Smooth muscle cell (in vitro differentiated cells): ENCODE data around the gene MIEN1. TPM values are rescaled to one million over a fixed set of nuclear protein-coding genes. Genes with fewer than 3 reads are reported as not detected.

Experiments
- DNase-seq: peaks from one replicate; lab custom pipeline; 2025; ENCODE audit not compliant: unreplicated experiment; lab: John Stamatoyannopoulos, UW
- H2AFZ ChIP-seq: fragments of 200-600 bp; sonication (generic); 2 replicates; pipeline ENCODE4 v1.6.0; 2016; ENCODE audit warnings: antibody characterized with exemption, low read depth, mild to moderate bottlenecking
- H3F3A ChIP-seq: fragments of 200-600 bp; sonication (generic); 2 replicates; pipeline ENCODE4 v1.6.0; 2017; ENCODE audit warnings: antibody characterized with exemption, low read depth
- H3K27ac ChIP-seq: fragments of 200-600 bp; sonication (generic); 2 replicates; pipeline ENCODE4 v1.5.1; 2016; ENCODE audit warnings: low read depth, mild to moderate bottlenecking
- H3K27me3 ChIP-seq: fragments of 200-600 bp; sonication (generic); 2 replicates; pipeline ENCODE4 v1.6.1; 2016; ENCODE audit warnings: low read depth, mild to moderate bottlenecking
- H3K36me3 ChIP-seq: fragments of 200-600 bp; sonication (generic); 2 replicates; pipeline ENCODE4 v1.5.1; 2016; ENCODE audit warnings: low read depth
- H3K4me1 ChIP-seq: fragments of 200-600 bp; sonication (generic); 2 replicates; pipeline ENCODE4 v1.5.1; 2016; ENCODE audit warnings: low read depth
- H3K4me2 ChIP-seq: fragments of 200-600 bp; sonication (generic); 2 replicates; pipeline ENCODE4 v1.6.0; 2016; ENCODE audit warnings: mild to moderate bottlenecking
- H3K4me3 ChIP-seq: fragments of 200-600 bp; sonication (generic); 2 replicates; pipeline ENCODE4 v1.5.1; 2016; ENCODE audit warnings: mild to moderate bottlenecking
- H3K79me2 ChIP-seq: fragments of 200-600 bp; sonication (generic); 2 replicates; pipeline ENCODE4 v1.6.0; 2016; ENCODE audit warnings: low read depth, mild to moderate bottlenecking
- H3K9ac ChIP-seq: fragments of 200-600 bp; sonication (generic); 2 replicates; pipeline ENCODE4 v1.6.0; 2016; ENCODE audit warnings: low read depth
- H3K9me3 ChIP-seq: fragments of 200-600 bp; sonication (generic); replicated peaks from 2 replicates; pipeline ENCODE4 v1.5.1; 2016; ENCODE audit warnings: low read depth
- H4K20me1 ChIP-seq: fragments of 200-600 bp; sonication (generic); 2 replicates; pipeline ENCODE4 v1.6.0; 2016; ENCODE audit warnings: low read depth
- CTCF ChIP-seq: fragments of 200-600 bp; sonication (generic); IDR thresholded peaks from 2 replicates; pipeline ENCODE4 v1.5.1; 2017; ENCODE audit warnings: borderline replicate concordance, mild to moderate bottlenecking, antibody characterized with exemption; ENCODE audit not compliant: insufficient read depth, poor library complexity, severe bottlenecking
- WGBS: methylation state at CpG from one replicate; pipeline ENCODE4 v1.1.7; 2016; ENCODE audit warnings: low lambda C conversion rate; 5-methylcytosine and 5-hydroxymethylcytosine counted together
- polyA plus RNA-seq: library from polyadenylated mRNA; unstranded; fragments of >200 nt; fragmentation: Nextera tagmentation; extraction: Ambion mirVana; gene quantifications from 2 replicates; pipeline ENCODE4 v1.2.1, GENCODE V29; 2016
- total RNA-seq: library from RNA; depleted of rRNA; stranded (reverse); fragments of >200 nt; gene quantifications from 2 replicates; pipeline ENCODE4 v1.2.3, GENCODE V29; 2014

The MIEN1 gene
- total and polyA plus RNA-seq, 2 experiments from 2014 or later, result 55.8 to 70.7 TPM

- H3K27ac ChIP-seq, result no peak overlapping the region
These were observed 13.3 kb downstream of the MIEN1 start for GRCh38 chr17:39716879-39717536.

GRCh38 chr17:39716073-39716818 lies 14.1 kb downstream of the MIEN1 start:
- H3K27ac ChIP-seq, result no peak overlapping the region
- no peak overlapping the region for H3K9ac ChIP-seq
- no peak for TF ChIP-seq CTCF
- H3K4me2 ChIP-seq, result no peak overlapping the region
- no peaks in the 10 kb centered on the region for H3K4me1 ChIP-seq
- 99% methylated on average over 14 of the region's 15 CpGs for WGBS
- no peak overlapping the region for H2AFZ ChIP-seq
- H3K27me3 ChIP-seq, result no peaks in the 10 kb centered on the region
- H3K36me3 ChIP-seq, result no peaks in the 10 kb centered on the region
- H3K9me3 ChIP-seq, result no peaks in the 10 kb centered on the region
- no peak for DNase-seq
- H4K20me1 ChIP-seq, result peaks cover 3% of the 10 kb centered on the region
- no peaks in the 10 kb centered on the region for H3F3A ChIP-seq
- no peaks in the 10 kb centered on the region for H3K79me2 ChIP-seq
- H3K4me3 ChIP-seq, result no peak overlapping the region

More at GRCh38 chr17:39716879-39717536, 13.3 kb downstream of the MIEN1 start:
- no peak overlapping the region for H3K4me2 ChIP-seq
- no peak for TF ChIP-seq CTCF
- DNase-seq, result no peak
- H3K27me3 ChIP-seq, result no peaks in the 10 kb centered on the region
- H3K9me3 ChIP-seq, result no peaks in the 10 kb centered on the region
- H3F3A ChIP-seq, result no peaks in the 10 kb centered on the region
- H3K4me3 ChIP-seq, result no peak overlapping the region
- no peaks in the 10 kb centered on the region for H3K4me1 ChIP-seq
- no peaks in the 10 kb centered on the region for H3K79me2 ChIP-seq
- H4K20me1 ChIP-seq, result peaks cover 3% of the 10 kb centered on the region
- no peak overlapping the region for H3K9ac ChIP-seq
- WGBS, result 95% methylated on average over 11 of the region's 11 CpGs
- no peak overlapping the region for H2AFZ ChIP-seq
- no peaks in the 10 kb centered on the region for H3K36me3 ChIP-seq

GRCh38 chr17:39715375-39716072 lies 14.8 kb downstream of the MIEN1 start:
- Histone ChIP-seq H3K27ac (no peak overlapping the region), H3K4me3 (no peak overlapping the region), H3K79me2 (no peaks in the 10 kb centered on the region), H3K9ac (no peak overlapping the region), H3K36me3 (no peaks in the 10 kb centered on the region), H4K20me1 (peaks cover 4% of the 10 kb centered on the region), H3K4me1 (no peaks in the 10 kb centered on the region), H3K4me2 (no peak overlapping the region), H2AFZ (no peak overlapping the region), H3K9me3 (no peaks in the 10 kb centered on the region), H3F3A (no peaks in the 10 kb centered on the region), H3K27me3 (no peaks in the 10 kb centered on the region)
- DNase-seq, result no peak
- 98% methylated on average over 18 of the region's 18 CpGs for WGBS
- TF ChIP-seq CTCF, result no peak
